Pancreas (tissue), 10 donors: ENCODE data around the gene STAM. TPM values are rescaled to one million over a fixed set of nuclear protein-coding genes. Genes with fewer than 3 reads are reported as not detected.

ENCODE experiments used
- ATAC-seq, 4 donors: fragments of 200-7000 bp; cut with Tn5 transposase; one replicate each; pipeline versions ENCODE4 v1.8.0 to v1.9.1; 2020; ENCODE audit warnings: mild to moderate bottlenecking in 4 of 4, moderate library complexity in 4 of 4
- DNase-seq, 6 donors: peaks; one replicate each; pipeline ENCODE4 v3.0.0-alpha.2; 2020
- FAIRE-seq: peaks from 2 replicates; lab custom pipeline; 2012; peaks lifted over from hg19 to GRCh38; lab: Jason Lieb, UNC
- H3K27ac ChIP-seq, 4 donors: fragments of 200-600 bp; sonication (generic); 1 replicate in 3 of 4; 2 replicates in 1 of 4; pipeline versions ENCODE4 v1.5.0 to v1.8.0; 2020
- H3K27me3 ChIP-seq, 4 donors: fragments of 200-600 bp; one replicate each; pipeline ENCODE4 v1.8.0; 2021
- H3K36me3 ChIP-seq, 3 donors: fragments of 200-600 bp; sonication (generic) in 1 of 3; one replicate each; pipeline versions ENCODE4 v1.5.0 to v1.8.0; 2020 to 2021
- H3K4me1 ChIP-seq, 3 donors: fragments of 200-600 bp; one replicate each; pipeline ENCODE4 v1.8.0; 2021
- H3K4me3 ChIP-seq, 4 donors: fragments of 200-600 bp; sonication (generic) in 2 of 4; one replicate each; pipeline versions ENCODE4 v1.5.0 to v1.8.0; 2020 to 2021
- H3K9me3 ChIP-seq, 4 donors: fragments of 200-600 bp; one replicate each; pipeline ENCODE4 v1.8.0; 2021
- WGBS, 2 donors: extraction: QIAGEN DNeasy Blood & Tissue Kit; methylation state at CpG; one replicate each; pipeline ENCODE4 v1.1.7; 2013; 5-methylcytosine and 5-hydroxymethylcytosine counted together
- intact Hi-C, 3 donors: fragments of 100-400 bp; cut with DNase I; formaldehyde crosslinking; loops; one replicate each; pipeline versions ENCODE4 v1.11.1 to v1.14.2; 2022
- polyA plus RNA-seq, 2 donors: library from polyadenylated mRNA; stranded (reverse); fragments of 200-250 nt; gene quantifications; one replicate each; pipeline ENCODE4 v1.2.3, GENCODE V29; 2013
- total RNA-seq, 6 donors: library from RNA; stranded (reverse); fragmentation: NEBNext Ultra II Directional in 4 of 6; extraction: Animal tissue kit (Norgen Biotek cat#: 25700) in 4 of 6; gene quantifications; one replicate each; pipeline versions ENCODE4 v1.2.1 to v1.2.4, GENCODE V29; 2021 to 2023
- TF ChIP-seq, protein P1 (sequence below), 4 donors: fragments of 200-600 bp; sonication (generic) in 3 of 4; IDR thresholded peaks; one replicate each; pipeline versions ENCODE4 v1.5.0 to v1.8.0; 2021; ENCODE audit warnings: antibody characterized with exemption in 4 of 4
- donor health status: healthy with polysubstance abuse.
- donor health status: DM: no; HTN: no; CAD: no; lungs with moderate emphysema.
- donor health status: DM: no; HTN: no; CAD: no.
- donor health status: control.
- donor health status: control.
- donor health status: Bipolar disorder and iron deficiency.
- donor health status: DM: yes; HTN: yes; CAD: no.
- donor health status: DM: no; HTN: no; CAD: no.
- donor health status: DM: no; HTN: no; CAD: no.
- donor health status: DM: yes; HTN: yes; CAD: no.

Gene STAM
- total and polyA plus RNA-seq, 8 donors = 5.4 to 15.4 (median 11.0) TPM

DNA sequence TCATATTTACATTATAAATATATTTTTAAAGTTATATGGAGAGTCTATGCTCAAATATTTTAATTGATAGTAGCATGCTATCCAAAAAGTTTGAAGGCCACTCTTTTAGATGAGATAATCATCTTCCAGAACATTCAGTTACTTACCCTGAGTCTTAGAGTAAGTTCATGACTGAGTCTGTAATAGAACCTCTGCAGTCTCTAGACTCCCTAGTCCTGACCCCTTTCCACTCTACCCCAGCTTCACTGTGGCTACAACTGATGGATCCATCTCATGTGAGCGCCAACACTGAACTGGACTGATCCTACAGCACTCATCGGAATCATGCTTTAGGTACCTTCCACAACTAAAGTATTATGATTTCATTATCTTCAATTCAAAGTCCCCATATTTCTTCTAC is 36.9 kb upstream of the STAM start:
- TF ChIP-seq, protein P1, sequence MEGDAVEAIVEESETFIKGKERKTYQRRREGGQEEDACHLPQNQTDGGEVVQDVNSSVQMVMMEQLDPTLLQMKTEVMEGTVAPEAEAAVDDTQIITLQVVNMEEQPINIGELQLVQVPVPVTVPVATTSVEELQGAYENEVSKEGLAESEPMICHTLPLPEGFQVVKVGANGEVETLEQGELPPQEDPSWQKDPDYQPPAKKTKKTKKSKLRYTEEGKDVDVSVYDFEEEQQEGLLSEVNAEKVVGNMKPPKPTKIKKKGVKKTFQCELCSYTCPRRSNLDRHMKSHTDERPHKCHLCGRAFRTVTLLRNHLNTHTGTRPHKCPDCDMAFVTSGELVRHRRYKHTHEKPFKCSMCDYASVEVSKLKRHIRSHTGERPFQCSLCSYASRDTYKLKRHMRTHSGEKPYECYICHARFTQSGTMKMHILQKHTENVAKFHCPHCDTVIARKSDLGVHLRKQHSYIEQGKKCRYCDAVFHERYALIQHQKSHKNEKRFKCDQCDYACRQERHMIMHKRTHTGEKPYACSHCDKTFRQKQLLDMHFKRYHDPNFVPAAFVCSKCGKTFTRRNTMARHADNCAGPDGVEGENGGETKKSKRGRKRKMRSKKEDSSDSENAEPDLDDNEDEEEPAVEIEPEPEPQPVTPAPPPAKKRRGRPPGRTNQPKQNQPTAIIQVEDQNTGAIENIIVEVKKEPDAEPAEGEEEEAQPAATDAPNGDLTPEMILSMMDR (IDR thresholded peaks at IDR 0.05) = no peak
- H3K4me3 ChIP-seq = no peak overlapping the region
- no peaks in the 10 kb centered on the region for H3K36me3 ChIP-seq
- H3K27me3 ChIP-seq = no peaks in the 10 kb centered on the region
- H3K4me1 ChIP-seq = no peaks in the 10 kb centered on the region
- ATAC-seq = no peak
- no peaks in the 10 kb centered on the region for H3K9me3 ChIP-seq
- no peak for DNase-seq
- WGBS, 2 donors = 27 to 39% methylated on average over 2 of the region's 2 CpGs
- H3K27ac ChIP-seq = no peak overlapping the region
- intact Hi-C loops = loop anchor here in 1 of 3 donors (5.0 kb wide), 1 partner anchor 135 kb away; no protein-coding TSS in a partner anchor
- no peak for FAIRE-seq

DNA sequence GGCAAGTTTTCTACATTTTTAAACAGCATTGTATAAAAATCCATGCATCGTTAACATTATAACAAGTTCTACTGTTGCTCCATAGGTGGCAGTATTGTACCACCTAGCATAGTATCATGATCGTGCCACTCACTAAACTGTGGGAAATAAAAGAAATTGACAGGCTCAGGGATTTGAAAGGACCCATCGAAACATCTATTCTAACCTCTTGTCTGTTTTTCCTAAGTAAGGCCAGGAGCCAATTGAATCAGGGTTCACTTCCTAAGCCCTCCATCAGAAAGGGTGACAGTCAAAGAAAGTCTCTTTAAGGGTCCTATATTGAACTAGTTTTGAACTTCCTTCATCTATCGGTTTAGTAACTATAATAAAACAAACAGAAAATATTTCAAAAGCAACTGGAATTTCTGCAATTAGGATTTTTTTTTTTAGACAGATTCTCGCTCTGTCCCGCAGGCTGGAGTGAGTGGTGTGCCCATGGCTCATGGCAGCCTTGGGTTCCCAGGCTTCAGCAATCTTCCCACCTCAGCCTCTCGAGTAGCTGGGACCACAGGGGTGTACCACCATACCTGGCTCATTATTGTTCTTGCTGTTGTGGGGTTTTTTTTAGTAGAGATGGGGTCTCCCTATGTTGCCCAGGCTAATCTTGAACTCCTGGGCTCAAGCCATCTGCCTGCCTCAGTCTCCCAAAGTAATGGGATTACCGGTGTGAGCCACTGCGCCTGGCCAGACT is 36.2 kb upstream of the STAM start:
- intact Hi-C loops = loop anchor here in 1 of 3 donors (5.0 kb wide), 1 partner anchor 135 kb away; no protein-coding TSS in a partner anchor
- Histone ChIP-seq H3K36me3 (no peaks in the 10 kb centered on the region), H3K4me1 (no peaks in the 10 kb centered on the region), H3K4me3 (no peak overlapping the region), H3K27me3 (no peaks in the 10 kb centered on the region), H3K27ac (no peak overlapping the region), H3K9me3 (no peaks in the 10 kb centered on the region)
- no peak for DNase-seq
- peak; percentile 96 for FAIRE-seq
- ATAC-seq = peak; percentile 69 to 97 (median 94)
- TF ChIP-seq, protein P1 (IDR thresholded peaks at IDR 0.05) = peak; percentile 56 to 77 (median 65)
- WGBS, 2 donors = 52 to 57% methylated on average over 9 of the region's 9 CpGs

- no peak for DNase-seq
- no peaks in the 10 kb centered on the region for H3K27me3 ChIP-seq
- no peaks in the 10 kb centered on the region for H3K9me3 ChIP-seq
- no peak for ATAC-seq
- no peak for FAIRE-seq
- intact Hi-C loops = loop anchor here in 2 of 3 donors (5.0 to 10.0 kb wide), 3 partner anchors 125 to 263 kb away; no protein-coding TSS in a partner anchor
- no peak overlapping the region for H3K4me3 ChIP-seq
- H3K36me3 ChIP-seq = no peaks in the 10 kb centered on the region
- WGBS, 2 donors = 85 to 90% methylated on average over 12 to 13 of the region's 13 CpGs
- no peak overlapping the region for H3K27ac ChIP-seq
- no peaks in the 10 kb centered on the region for H3K4me1 ChIP-seq
- TF ChIP-seq, protein P1 (IDR thresholded peaks at IDR 0.05) = no peak
Measured at GRCh38 chr10:17609523-17610079, 34.4 kb upstream of the STAM start.

- FAIRE-seq = no peak
- no peaks in the 10 kb centered on the region for H3K9me3 ChIP-seq
- peaks cover 0 to 4% (median 0%) of the 10 kb centered on the region in 3 donors for H3K4me1 ChIP-seq
- no peaks in the 10 kb centered on the region for H3K27me3 ChIP-seq
- H3K4me3 ChIP-seq = peak overlapping the region; percentile 62 to 93 (median 78)
- intact Hi-C loops = loop anchor here in 1 of 3 donors (10.0 kb wide), 1 partner anchor 118 kb away; no protein-coding TSS in a partner anchor
- ATAC-seq = peak; percentile 85 to 90 (median 86)
- peak overlapping the region; percentile 51 to 88 (median 72) for H3K27ac ChIP-seq
- H3K36me3 ChIP-seq = no peaks in the 10 kb centered on the region
- WGBS, 2 donors = 1% methylated on average over 33 to 48 of the region's 48 CpGs
- DNase-seq = peak; percentile 61 to 89 (median 68)
- TF ChIP-seq, protein P1 (IDR thresholded peaks at IDR 0.05) = no peak
Measured at GRCh38 chr10:17616403-17617030, 27.4 kb upstream of the STAM start.
